K562 (cell line): ENCODE results near the gene ZNF747. TPM values are rescaled to one million over a fixed set of nuclear protein-coding genes. Genes with fewer than 3 reads are reported as not detected.

Experiments
- BDP1 ChIP-seq: IDR thresholded peaks from 3 replicates; pipeline ENCODE4 v1.6.1; 2011; ENCODE audit not compliant: insufficient read length, insufficient read depth
- CBFA2T2 ChIP-seq: fragments of 450-650 bp; conservative IDR thresholded peaks from 2 replicates; pipeline ENCODE4 v1.6.1; 2017; ENCODE audit warnings: mild to moderate bottlenecking
- ELF4 ChIP-seq: fragments of 450-650 bp; formaldehyde crosslinking; IDR thresholded peaks from 2 replicates; pipeline ENCODE4 v1.4.0; 2022; ENCODE audit warnings: missing genetic modification characterization
- ETS1 ChIP-seq: conservative IDR thresholded peaks from 2 replicates; pipeline ENCODE4 v1.6.1; 2011; ENCODE audit warnings: low read depth, mild to moderate bottlenecking, low read length; ENCODE audit not compliant: control insufficient read depth
- FIP1L1 ChIP-seq: fragments of 200-400 bp; formaldehyde crosslinking; IDR thresholded peaks from 2 replicates; pipeline ENCODE4 v1.6.1; 2018; ENCODE audit warnings: mild to moderate bottlenecking, low read depth, low read length; ENCODE audit not compliant: poor library complexity, severe bottlenecking
- FOXJ2 ChIP-seq: fragments of 200-800 bp; sonication (Bioruptor generic); IDR thresholded peaks from 2 replicates; pipeline ENCODE4 v1.6.1; 2016; ENCODE audit warnings: missing genetic modification characterization, missing compliant biosample characterization
- IRF1 ChIP-seq: sonication (generic); formaldehyde crosslinking; IDR thresholded peaks from 2 replicates; pipeline ENCODE4 v1.8.0; 2022; ENCODE audit warnings: missing genetic modification reagents, mild to moderate bottlenecking, borderline replicate concordance
- MAFG ChIP-seq: fragments of 450-650 bp; conservative IDR thresholded peaks from 2 replicates; pipeline ENCODE4 v1.6.1; 2016; ENCODE audit warnings: missing genetic modification characterization, missing compliant biosample characterization
- PBX2 ChIP-seq, 2 experiments: IDR thresholded peaks in 1 of 2; conservative IDR thresholded peaks in 1 of 2; 2 replicates each; pipeline ENCODE4 v1.6.1; 2016; ENCODE audit warnings: low read depth in 2 of 2, mild to moderate bottlenecking in 1 of 2, missing compliant biosample characterization in 1 of 2, missing genetic modification characterization in 1 of 2, moderate library complexity in 1 of 2
- RBFOX2 ChIP-seq: fragments of 200-400 bp; formaldehyde crosslinking; IDR thresholded peaks from 2 replicates; pipeline ENCODE4 v1.6.1; 2017; ENCODE audit warnings: low read depth, mild to moderate bottlenecking, low read length, moderate library complexity
- SNIP1 ChIP-seq: fragments of 450-650 bp; IDR thresholded peaks from 2 replicates; pipeline ENCODE4 v1.7.1; 2017; ENCODE audit warnings: low read depth, mild to moderate bottlenecking
- ZNF316 ChIP-seq: fragments of 450-650 bp; IDR thresholded peaks from 2 replicates; pipeline ENCODE4 v1.6.1; 2016
- ZNF717 ChIP-seq: fragments of 250-450 bp; sonication (Bioruptor Pico); IDR thresholded peaks from 2 replicates; pipeline ENCODE4 v1.5.0; 2021
- ZNF75A ChIP-seq: fragments of 450-650 bp; formaldehyde crosslinking; IDR thresholded peaks from 2 replicates; pipeline ENCODE4 v1.4.0; 2020; ENCODE audit warnings: mild to moderate bottlenecking
- polyA plus RNA-seq, 8 experiments: library from polyadenylated mRNA; depleted of rRNA in 4 of 8; stranded (reverse) in 5 of 8; unstranded in 3 of 8; fragments of >200 nt; fragmentation: Nextera tagmentation in 2 of 8; fragmentation: Illumina TruSeq in 1 of 8; extraction: Ambion mirVana in 2 of 8; extraction: Trizol in 1 of 8; gene quantifications; 2 replicates each; pipeline versions ENCODE4 v1.2.1 to v1.2.3, GENCODE V29; 2011 to 2014; ENCODE audit warnings: inconsistent platforms in 1 of 8, missing spikeins in 1 of 8
- total RNA-seq, 7 experiments: library from RNA; depleted of rRNA in 6 of 7; stranded (reverse); fragments of >200 nt in 6 of 7; fragmentation: Illumina TruSeq in 2 of 7; extraction: Trizol in 2 of 7; gene quantifications; 2 replicates each; pipeline versions ENCODE4 v1.2.1 to v1.2.3, GENCODE V29; 2011 to 2021; ENCODE audit warnings: low replicate concordance in 1 of 7
- TF ChIP-seq, protein P1 (sequence below): fragments of 150-350 bp; IDR thresholded peaks from 2 replicates; pipeline ENCODE4 v1.6.1; 2014; ENCODE audit warnings: low read depth, mild to moderate bottlenecking, low read length, borderline replicate concordance
- TF ChIP-seq, protein P2 (sequence below): fragments of 250-450 bp; sonication (Bioruptor Pico); IDR thresholded peaks from 2 replicates; pipeline ENCODE4 v1.5.1; 2021; ENCODE audit warnings: mild to moderate bottlenecking

The ZNF747 gene
- total and polyA plus RNA-seq, 9 of the 15 experiments (the other 6 are each of a cell fraction or from before 2014, with no cell fraction given): 0.14 to 3.3 (median 1.5) TPM

- TF ChIP-seq ETS1 (no peak), FOXJ2 (tag) (peak; percentile 86), SNIP1 (no peak), IRF1 (no peak), FIP1L1 (peak; percentile 59), ZNF316 (no peak), BDP1 (no peak), ZNF75A (no peak), ELF4 (CRISPR knock-in tag) (no peak), ZNF717 (CRISPR knock-in tag) (no peak), MAFG (tag) (no peak), RBFOX2 (peak; percentile 89), PBX2 (CRISPR knock-in tag; IDR thresholded peaks at IDR 0.05; ENCODE audit: low read depth) (no peak), PBX2 (tag; conservative IDR thresholded peaks at IDR 0.05; ENCODE audit: low read depth) (no peak), CBFA2T2 (no peak)
- TF ChIP-seq, protein P1, sequence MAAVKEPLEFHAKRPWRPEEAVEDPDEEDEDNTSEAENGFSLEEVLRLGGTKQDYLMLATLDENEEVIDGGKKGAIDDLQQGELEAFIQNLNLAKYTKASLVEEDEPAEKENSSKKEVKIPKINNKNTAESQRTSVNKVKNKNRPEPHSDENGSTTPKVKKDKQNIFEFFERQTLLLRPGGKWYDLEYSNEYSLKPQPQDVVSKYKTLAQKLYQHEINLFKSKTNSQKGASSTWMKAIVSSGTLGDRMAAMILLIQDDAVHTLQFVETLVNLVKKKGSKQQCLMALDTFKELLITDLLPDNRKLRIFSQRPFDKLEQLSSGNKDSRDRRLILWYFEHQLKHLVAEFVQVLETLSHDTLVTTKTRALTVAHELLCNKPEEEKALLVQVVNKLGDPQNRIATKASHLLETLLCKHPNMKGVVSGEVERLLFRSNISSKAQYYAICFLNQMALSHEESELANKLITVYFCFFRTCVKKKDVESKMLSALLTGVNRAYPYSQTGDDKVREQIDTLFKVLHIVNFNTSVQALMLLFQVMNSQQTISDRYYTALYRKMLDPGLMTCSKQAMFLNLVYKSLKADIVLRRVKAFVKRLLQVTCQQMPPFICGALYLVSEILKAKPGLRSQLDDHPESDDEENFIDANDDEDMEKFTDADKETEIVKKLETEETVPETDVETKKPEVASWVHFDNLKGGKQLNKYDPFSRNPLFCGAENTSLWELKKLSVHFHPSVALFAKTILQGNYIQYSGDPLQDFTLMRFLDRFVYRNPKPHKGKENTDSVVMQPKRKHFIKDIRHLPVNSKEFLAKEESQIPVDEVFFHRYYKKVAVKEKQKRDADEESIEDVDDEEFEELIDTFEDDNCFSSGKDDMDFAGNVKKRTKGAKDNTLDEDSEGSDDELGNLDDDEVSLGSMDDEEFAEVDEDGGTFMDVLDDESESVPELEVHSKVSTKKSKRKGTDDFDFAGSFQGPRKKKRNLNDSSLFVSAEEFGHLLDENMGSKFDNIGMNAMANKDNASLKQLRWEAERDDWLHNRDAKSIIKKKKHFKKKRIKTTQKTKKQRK: no peak
- TF ChIP-seq, protein P2, sequence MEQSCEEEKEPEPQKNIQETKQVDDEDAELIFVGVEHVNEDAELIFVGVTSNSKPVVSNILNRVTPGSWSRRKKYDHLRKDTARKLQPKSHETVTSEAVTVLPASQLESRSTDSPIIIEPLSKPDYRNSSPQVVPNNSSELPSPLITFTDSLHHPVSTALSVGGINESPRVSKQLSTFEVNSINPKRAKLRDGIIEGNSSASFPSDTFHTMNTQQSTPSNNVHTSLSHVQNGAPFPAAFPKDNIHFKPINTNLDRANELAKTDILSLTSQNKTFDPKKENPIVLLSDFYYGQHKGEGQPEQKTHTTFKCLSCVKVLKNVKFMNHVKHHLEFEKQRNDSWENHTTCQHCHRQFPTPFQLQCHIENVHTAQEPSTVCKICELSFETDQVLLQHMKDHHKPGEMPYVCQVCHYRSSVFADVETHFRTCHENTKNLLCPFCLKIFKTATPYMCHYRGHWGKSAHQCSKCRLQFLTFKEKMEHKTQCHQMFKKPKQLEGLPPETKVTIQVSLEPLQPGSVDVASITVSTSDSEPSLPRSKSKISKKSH (CRISPR knock-in tag): no peak
These were observed 23.5 kb upstream of the ZNF747 start, which contains the start of gene ZNF764 (continued) for GRCh38 chr16:30557957-30558788.
